RCC 7860 (cell line): Measurements from ENCODE around the gene MIPEP.

Experiments used
- DNase-seq: peaks from one replicate; pipeline ENCODE4 v3.0.0-alpha.2; 2015; ENCODE audit warnings: low spot score
- FAIRE-seq: peaks from 2 replicates; lab custom pipeline; 2012; peaks lifted over from hg19 to GRCh38; lab: Jason Lieb, UNC

Gene MIPEP

GRCh38 chr13:23688336-23688735 is 200.9 kb downstream of the MIPEP start:
- FAIRE-seq (no peak), DNase-seq (no peak)

- no peak for FAIRE-seq
- peak; percentile 32 for DNase-seq
Measured at GRCh38 chr13:23687614-23688013, 201.6 kb downstream of the MIPEP start.

- no peak for FAIRE-seq
- DNase-seq, result no peak
Measured at GRCh38 chr13:23686948-23687347, 202.3 kb downstream of the MIPEP start.

GRCh38 chr13:23685416-23685815 is 203.8 kb downstream of the MIPEP start:
- FAIRE-seq, result no peak
- DNase-seq, result no peak

GRCh38 chr13:23684647-23685046 is 204.6 kb downstream of the MIPEP start:
- DNase-seq (no peak), FAIRE-seq (no peak)

- DNase-seq (no peak), FAIRE-seq (no peak)
Measured at GRCh38 chr13:23683084-23683483, 206.1 kb downstream of the MIPEP start.

GRCh38 chr13:23680845-23681669 is 208.1 kb downstream of the MIPEP start:
- peak; percentile 20 for FAIRE-seq

More at GRCh38 chr13:23680845-23681669, 208.1 kb downstream of the MIPEP start:
- peak; percentile 18 for DNase-seq
